OCI-LY7 (cell line): ENCODE results near the gene MARCHF9. TPM values are rescaled to one million over a fixed set of nuclear protein-coding genes. Genes with fewer than 3 reads are reported as not detected.

Source experiments
- BruUV-seq: library from RNA; stranded (reverse); fragments of 400-500 nt; replicated peaks from 2 replicates; lab custom pipeline; 2021; lab: Mats Ljungman, UMichigan
- CTCF ChIA-PET: fragments of 300-600 bp; sonication (Branson Sonifier 250); formaldehyde crosslinking; loops from one replicate; lab custom pipeline; 2022; ENCODE audit warnings: antibody characterized with exemption; ENCODE audit not compliant: unreplicated experiment; lab: Charles Lee
- POLR2A ChIA-PET: fragments of 300-600 bp; sonication (Branson Sonifier 250); formaldehyde crosslinking; loops from one replicate; lab custom pipeline; 2022; ENCODE audit warnings: antibody characterized with exemption; lab: Charles Lee
- DNase-seq: peaks from one replicate; pipeline ENCODE4 v3.0.0-alpha.2; 2015; ENCODE audit warnings: low spot score
- H2AFZ ChIP-seq: fragments of 200-600 bp; sonication (generic), shearing (Covaris generic); 2 replicates; pipeline ENCODE4 v1.6.1; 2014; ENCODE audit warnings: mild to moderate bottlenecking, antibody characterized with exemption, low read length, moderate library complexity
- H3K27ac ChIP-seq: fragments of 200-600 bp; sonication (generic); 2 replicates; pipeline ENCODE4 v1.5.1; 2014; ENCODE audit warnings: mixed run types, low read depth, mild to moderate bottlenecking, moderate library complexity, low read length, inconsistent platforms; ENCODE audit not compliant: poor library complexity, severe bottlenecking
- H3K36me3 ChIP-seq: fragments of 200-600 bp; sonication (generic); 2 replicates; pipeline ENCODE4 v1.6.1; 2014; ENCODE audit warnings: mild to moderate bottlenecking, antibody characterized with exemption, low read length, moderate library complexity, mixed read lengths; ENCODE audit not compliant: insufficient read depth
- H3K4me1 ChIP-seq: fragments of 200-600 bp; sonication (generic); 2 replicates; pipeline ENCODE4 v1.5.1; 2014; ENCODE audit warnings: mild to moderate bottlenecking, low read length; ENCODE audit not compliant: insufficient read depth, poor library complexity, severe bottlenecking
- H3K4me2 ChIP-seq: fragments of 200-600 bp; sonication (generic); 2 replicates; pipeline ENCODE4 v1.6.1; 2014; ENCODE audit warnings: mild to moderate bottlenecking, low read length
- H3K4me3 ChIP-seq: fragments of 200-600 bp; sonication (generic); 2 replicates; pipeline ENCODE4 v1.5.1; 2014; ENCODE audit warnings: mild to moderate bottlenecking, low read depth, low read length; ENCODE audit not compliant: poor library complexity, severe bottlenecking
- H3K79me2 ChIP-seq: fragments of 200-600 bp; sonication (generic); 2 replicates; pipeline ENCODE4 v1.6.1; 2016; ENCODE audit warnings: low read depth, mild to moderate bottlenecking, low read length, moderate library complexity, mixed read lengths; ENCODE audit not compliant: insufficient read depth
- H3K9me2 ChIP-seq: fragments of 200-600 bp; sonication (generic); 2 replicates; pipeline ENCODE4 v1.6.1; 2016; ENCODE audit warnings: mild to moderate bottlenecking, low read length, mixed read lengths; ENCODE audit not compliant: insufficient read depth
- H3K9me3 ChIP-seq: fragments of 200-600 bp; sonication (generic); 2 replicates; pipeline ENCODE4 v1.6.1; 2014; ENCODE audit warnings: mild to moderate bottlenecking, mixed run types, low read length, mixed read lengths
- H4K20me1 ChIP-seq: fragments of 200-600 bp; sonication (generic); 2 replicates; pipeline ENCODE4 v1.6.1; 2014; ENCODE audit warnings: mild to moderate bottlenecking, antibody characterized with exemption, low read length, moderate library complexity, mixed read lengths; ENCODE audit not compliant: insufficient read depth
- EZH2phosphoT487 ChIP-seq: fragments of 200-600 bp; sonication (generic); IDR thresholded peaks from 2 replicates; pipeline ENCODE4 v1.6.1; 2018; ENCODE audit warnings: low read depth, borderline replicate concordance, mild to moderate bottlenecking, mixed run types, antibody characterized with exemption, low read length, moderate library complexity, mixed read lengths
- intact Hi-C: fragments of 100-400 bp; cut with micrococcal nuclease; formaldehyde crosslinking; loops from one replicate; pipeline ENCODE4 v1.10.0; 2022; ENCODE audit not compliant: unreplicated experiment
- total RNA-seq, 2 experiments: library from RNA; depleted of rRNA in 1 of 2; stranded (reverse); fragments of >200 nt in 1 of 2; shearing (Covaris generic) in 1 of 2; gene quantifications; 2 replicates each; pipeline ENCODE4 v1.2.3, GENCODE V29; 2014 to 2022
- TF ChIP-seq, protein P1 (sequence below): fragments of 200-600 bp; sonication (generic); conservative IDR thresholded peaks from 2 replicates; pipeline ENCODE4 v1.5.1; 2014; ENCODE audit warnings: mild to moderate bottlenecking, antibody characterized with exemption, low read length, moderate library complexity, mixed read lengths

The MARCHF9 gene
- total RNA-seq, 2 experiments from 2014 or later, result 29.3 to 46.2 TPM

- Histone ChIP-seq H3K4me2 (no peak overlapping the region), H3K79me2 (peaks cover 14% of the 10 kb centered on the region; the same call in 1 of the 2 replicates), H2AFZ (no peak overlapping the region), H4K20me1 (no peaks in the 10 kb centered on the region), H3K4me3 (no peak overlapping the region), H3K4me1 (peaks cover 26% of the 10 kb centered on the region), H3K9me2 (no peaks in the 10 kb centered on the region), H3K36me3 (peaks cover 20% of the 10 kb centered on the region), H3K27ac (no peak overlapping the region), H3K9me3 (no peaks in the 10 kb centered on the region)
- POLR2A ChIA-PET, result interaction anchor here (0.6 kb wide), 2 partner anchors 9 to 94 kb away, joined by 6 to 7 read pairs; no protein-coding TSS in a partner anchor
- no TSS peak for BruUV-seq
- TF ChIP-seq EZH2phosphoT487, result no peak
- TF ChIP-seq, protein P1, sequence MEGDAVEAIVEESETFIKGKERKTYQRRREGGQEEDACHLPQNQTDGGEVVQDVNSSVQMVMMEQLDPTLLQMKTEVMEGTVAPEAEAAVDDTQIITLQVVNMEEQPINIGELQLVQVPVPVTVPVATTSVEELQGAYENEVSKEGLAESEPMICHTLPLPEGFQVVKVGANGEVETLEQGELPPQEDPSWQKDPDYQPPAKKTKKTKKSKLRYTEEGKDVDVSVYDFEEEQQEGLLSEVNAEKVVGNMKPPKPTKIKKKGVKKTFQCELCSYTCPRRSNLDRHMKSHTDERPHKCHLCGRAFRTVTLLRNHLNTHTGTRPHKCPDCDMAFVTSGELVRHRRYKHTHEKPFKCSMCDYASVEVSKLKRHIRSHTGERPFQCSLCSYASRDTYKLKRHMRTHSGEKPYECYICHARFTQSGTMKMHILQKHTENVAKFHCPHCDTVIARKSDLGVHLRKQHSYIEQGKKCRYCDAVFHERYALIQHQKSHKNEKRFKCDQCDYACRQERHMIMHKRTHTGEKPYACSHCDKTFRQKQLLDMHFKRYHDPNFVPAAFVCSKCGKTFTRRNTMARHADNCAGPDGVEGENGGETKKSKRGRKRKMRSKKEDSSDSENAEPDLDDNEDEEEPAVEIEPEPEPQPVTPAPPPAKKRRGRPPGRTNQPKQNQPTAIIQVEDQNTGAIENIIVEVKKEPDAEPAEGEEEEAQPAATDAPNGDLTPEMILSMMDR, result no peak
- no peak for DNase-seq
- intact Hi-C loops, result no loop called here
- CTCF ChIA-PET, result no interaction called here
Measured at GRCh38 chr12:57737467-57738460, 17.1 kb upstream of the MARCHF9 start.

DNA sequence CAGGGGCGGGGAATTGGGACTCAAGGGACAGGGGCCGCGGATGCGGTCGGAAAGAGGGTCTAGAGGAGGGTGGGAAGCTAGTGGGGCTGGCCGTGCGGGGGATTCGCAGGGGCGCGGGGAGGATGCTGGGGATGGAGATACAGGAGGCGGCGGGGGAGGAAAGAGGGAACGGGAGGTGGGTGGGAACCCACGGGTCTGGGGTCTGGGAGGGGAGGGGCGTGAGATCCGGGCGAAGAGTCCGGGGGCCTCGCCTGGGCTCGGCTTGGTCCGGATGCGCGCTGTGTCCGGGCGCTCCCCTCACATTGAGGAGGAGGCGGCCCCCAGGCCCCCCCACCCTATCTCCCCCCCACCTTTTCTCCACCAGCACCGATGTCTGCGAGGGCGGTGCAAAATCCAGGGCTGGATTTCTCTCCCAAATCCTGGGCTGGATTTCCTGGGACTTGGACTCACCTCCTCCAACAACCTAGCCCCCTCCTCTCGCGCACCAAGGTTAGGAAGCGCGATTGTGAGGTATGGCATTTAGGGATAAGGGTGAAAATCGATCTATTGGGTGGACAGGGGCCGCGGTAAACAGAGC, 16.2 kb upstream of the MARCHF9 start, which contains the start of gene AGAP2:
Gene AGAP2 (minus strand): TSS at position 82 of the 577 bp plus-strand sequence. CDS start 496 bp downstream, outside the sequence.
- H4K20me1 ChIP-seq, result no peaks in the 10 kb centered on the region
- no peaks in the 10 kb centered on the region for H3K9me3 ChIP-seq
- H3K79me2 ChIP-seq, result peaks cover 14% of the 10 kb centered on the region; the same call in 1 of the 2 replicates
- H3K4me3 ChIP-seq, result no peak within 1 kb of the TSS
- no peak within 1 kb of the TSS for H2AFZ ChIP-seq
- H3K9me2 ChIP-seq, result no peaks in the 10 kb centered on the region
- BruUV-seq, result no TSS peak
- peaks cover 10% of the 10 kb centered on the region for H3K36me3 ChIP-seq
- DNase-seq, result no peak
- peaks cover 34% of the 10 kb centered on the region for H3K4me1 ChIP-seq
- peak within 1 kb of the TSS; percentile 93; the same call in 1 of the 2 replicates for H3K4me2 ChIP-seq
- ChIA-PET POLR2A (interaction anchor here (0.5 to 0.7 kb wide), 5 partner anchors 8 to 324 kb away, joined by 3 to 7 read pairs (median 4); no protein-coding TSS in a partner anchor), CTCF (no interaction called here)
- TF ChIP-seq, protein P1, result no peak
- no peak for TF ChIP-seq EZH2phosphoT487
- H3K27ac ChIP-seq, result no peak within 1 kb of the TSS
- intact Hi-C loops, result no loop called here
